H9 (cell line): ENCODE measurements around the gene NTRK3. TPM values are rescaled to one million over a fixed set of nuclear protein-coding genes. Genes with fewer than 3 reads are reported as not detected.

Experiments used
- DNase-seq: peaks from one replicate; pipeline ENCODE4 v3.0.0-alpha.2; 2017
- H2AFZ ChIP-seq: one replicate; pipeline ENCODE4 v1.6.1; 2013; ENCODE audit warnings: mild to moderate bottlenecking, low read length, control low read depth, moderate library complexity
- H2AK5ac ChIP-seq: 2 replicates; pipeline ENCODE4 v1.6.1; 2013; ENCODE audit warnings: low read length, control low read depth, mixed read lengths; ENCODE audit not compliant: insufficient read length
- H2BK120ac ChIP-seq: one replicate; pipeline ENCODE4 v1.6.1; 2013; ENCODE audit warnings: low read depth, mild to moderate bottlenecking, low read length, control low read depth, inconsistent platforms; ENCODE audit not compliant: poor library complexity, severe bottlenecking
- H2BK12ac ChIP-seq: 2 replicates; pipeline ENCODE4 v1.6.1; 2013; ENCODE audit warnings: low read length, control low read depth, mixed read lengths, low read depth; ENCODE audit not compliant: insufficient read length
- H2BK15ac ChIP-seq: 2 replicates; pipeline ENCODE4 v1.6.1; 2013; ENCODE audit warnings: low read depth, low read length, control low read depth
- H2BK20ac ChIP-seq: one replicate; pipeline ENCODE4 v1.6.1; 2013; ENCODE audit warnings: low read depth, mild to moderate bottlenecking, low read length, control low read depth, inconsistent platforms; ENCODE audit not compliant: poor library complexity, severe bottlenecking
- H2BK5ac ChIP-seq: 2 replicates; pipeline ENCODE4 v1.6.1; 2013; ENCODE audit warnings: low read length, control low read depth, mixed read lengths; ENCODE audit not compliant: insufficient read length
- H3K14ac ChIP-seq: 2 replicates; pipeline ENCODE4 v1.6.1; 2013; ENCODE audit warnings: low read length, control low read depth; ENCODE audit not compliant: insufficient read depth
- H3K18ac ChIP-seq: 2 replicates; pipeline ENCODE4 v1.6.1; 2013; ENCODE audit warnings: low read depth, mild to moderate bottlenecking, mixed read lengths, low read length, control low read depth; ENCODE audit not compliant: insufficient read length
- H3K23ac ChIP-seq: 2 replicates; pipeline ENCODE4 v1.6.1; 2013; ENCODE audit warnings: low read length, control low read depth, mixed read lengths, low read depth; ENCODE audit not compliant: insufficient read length
- H3K23me2 ChIP-seq: 2 replicates; pipeline ENCODE4 v1.6.1; 2013; ENCODE audit warnings: low read depth, mild to moderate bottlenecking, mixed read lengths, low read length, control low read depth; ENCODE audit not compliant: insufficient read length, poor library complexity, severe bottlenecking
- H3K27ac ChIP-seq: 2 replicates; pipeline ENCODE4 v1.5.1; 2013; ENCODE audit warnings: low read length, control low read depth, mixed read lengths, low read depth; ENCODE audit not compliant: insufficient read length
- H3K27me3 ChIP-seq: 2 replicates; pipeline ENCODE4 v1.6.1; 2013; ENCODE audit warnings: low read length, control low read depth, inconsistent platforms; ENCODE audit not compliant: insufficient read depth
- H3K4ac ChIP-seq: 2 replicates; pipeline ENCODE4 v1.6.1; 2013; ENCODE audit warnings: low read depth, mild to moderate bottlenecking, control low read depth, inconsistent platforms, low read length, moderate library complexity
- H3K4me1 ChIP-seq: 2 replicates; pipeline ENCODE4 v1.6.1; 2013; ENCODE audit warnings: low read length, control low read depth, inconsistent platforms; ENCODE audit not compliant: insufficient read depth
- H3K4me2 ChIP-seq: 2 replicates; pipeline ENCODE4 v1.6.1; 2013; ENCODE audit warnings: low read length, control low read depth, mixed read lengths; ENCODE audit not compliant: insufficient read length, insufficient read depth
- H3K56ac ChIP-seq: 2 replicates; pipeline ENCODE4 v1.6.1; 2013; ENCODE audit warnings: low read depth, mild to moderate bottlenecking, mixed read lengths, low read length, control low read depth; ENCODE audit not compliant: insufficient read length
- H3K79me1 ChIP-seq: 2 replicates; pipeline ENCODE4 v1.6.1; 2013; ENCODE audit warnings: low read depth, mild to moderate bottlenecking, moderate library complexity, low read length, control low read depth, inconsistent platforms; ENCODE audit not compliant: insufficient read depth, poor library complexity, severe bottlenecking
- H3K79me2 ChIP-seq: 2 replicates; pipeline ENCODE4 v1.6.1; 2013; ENCODE audit warnings: low read length, control low read depth, inconsistent platforms; ENCODE audit not compliant: insufficient read depth
- H3K9ac ChIP-seq: 2 replicates; pipeline ENCODE4 v1.6.1; 2013; ENCODE audit warnings: low read length, control low read depth, mixed read lengths; ENCODE audit not compliant: insufficient read length; ENCODE audit errors: extremely low read depth
- H3K9me3 ChIP-seq: one replicate; pipeline ENCODE4 v1.6.1; 2013; ENCODE audit warnings: low read depth, low read length, inconsistent platforms; ENCODE audit not compliant: control insufficient read depth
- H3T11ph ChIP-seq: one replicate; pipeline ENCODE4 v1.6.1; 2013; ENCODE audit warnings: mild to moderate bottlenecking, low read length, control low read depth, inconsistent platforms
- H4K20me1 ChIP-seq: one replicate; pipeline ENCODE4 v1.6.1; 2013; ENCODE audit not compliant: control insufficient read depth, insufficient read length, insufficient read depth
- H4K5ac ChIP-seq: 2 replicates; pipeline ENCODE4 v1.6.1; 2013; ENCODE audit warnings: low read depth, mild to moderate bottlenecking, mixed read lengths, low read length, control low read depth; ENCODE audit not compliant: insufficient read length
- H4K8ac ChIP-seq: replicated peaks from 2 replicates; pipeline ENCODE4 v1.6.1; 2013; ENCODE audit warnings: low read length, control low read depth, mixed read lengths, low read depth; ENCODE audit not compliant: insufficient read length
- H4K91ac ChIP-seq: 2 replicates; pipeline ENCODE4 v1.6.1; 2013; ENCODE audit warnings: low read depth, mild to moderate bottlenecking, moderate library complexity, mixed read lengths, low read length, control low read depth; ENCODE audit not compliant: insufficient read length
- H3K27ac Mint-ChIP-seq, 3 experiments: 2 replicates in 2 of 3; 3 replicates in 1 of 3; pipeline ENCODE4 v1.8.0; 2020 to 2021; ENCODE audit warnings: mixed read lengths in 3 of 3, mild to moderate bottlenecking in 1 of 3, moderate library complexity in 1 of 3
- H3K27me3 Mint-ChIP-seq: 2 replicates; pipeline ENCODE4 v1.8.0; 2021; ENCODE audit warnings: low read depth, mild to moderate bottlenecking, moderate library complexity, mixed read lengths
- H3K36me3 Mint-ChIP-seq, 3 experiments: 2 replicates in 2 of 3; 3 replicates in 1 of 3; pipeline ENCODE4 v1.8.0; 2020 to 2021; ENCODE audit warnings: low read depth in 3 of 3, mixed read lengths in 3 of 3; ENCODE audit not compliant: insufficient read depth in 1 of 3
- H3K4me1 Mint-ChIP-seq, 2 experiments: 2 replicates each; pipeline ENCODE4 v1.8.0; 2020; ENCODE audit warnings: mixed read lengths in 2 of 2
- H3K4me3 Mint-ChIP-seq, 2 experiments: 2 replicates in 1 of 2; 3 replicates in 1 of 2; pipeline ENCODE4 v1.8.0; 2020 to 2021; ENCODE audit warnings: mild to moderate bottlenecking in 2 of 2, mixed read lengths in 2 of 2, moderate library complexity in 1 of 2
- H3K9me3 Mint-ChIP-seq, 2 experiments: 2 replicates in 1 of 2; 3 replicates in 1 of 2; pipeline ENCODE4 v1.8.0; 2020; ENCODE audit warnings: mild to moderate bottlenecking in 2 of 2, mixed read lengths in 2 of 2, moderate library complexity in 1 of 2
- WGBS: extraction: QIAGEN DNeasy Blood & Tissue Kit; methylation state at CpG from one replicate; pipeline ENCODE4 v1.1.7; 2013; ENCODE audit warnings: missing lambda C conversion rate, low lambda C conversion rate, mixed read lengths; ENCODE audit not compliant: insufficient read length; ENCODE audit errors: extremely low coverage; 5-methylcytosine and 5-hydroxymethylcytosine counted together
- total RNA-seq: library from RNA; stranded (reverse); gene quantifications from 2 replicates; pipeline ENCODE4 v1.2.1, GENCODE V29; 2021
- TF ChIP-seq, protein P1 (sequence below): fragments of 200-600 bp; sonication (generic); conservative IDR thresholded peaks from 3 replicates; pipeline ENCODE4 v1.8.0; 2021; ENCODE audit warnings: antibody characterized with exemption, mild to moderate bottlenecking

Gene NTRK3
- total RNA-seq, 1 experiment from 2014 or later = 2.5 TPM

DNA sequence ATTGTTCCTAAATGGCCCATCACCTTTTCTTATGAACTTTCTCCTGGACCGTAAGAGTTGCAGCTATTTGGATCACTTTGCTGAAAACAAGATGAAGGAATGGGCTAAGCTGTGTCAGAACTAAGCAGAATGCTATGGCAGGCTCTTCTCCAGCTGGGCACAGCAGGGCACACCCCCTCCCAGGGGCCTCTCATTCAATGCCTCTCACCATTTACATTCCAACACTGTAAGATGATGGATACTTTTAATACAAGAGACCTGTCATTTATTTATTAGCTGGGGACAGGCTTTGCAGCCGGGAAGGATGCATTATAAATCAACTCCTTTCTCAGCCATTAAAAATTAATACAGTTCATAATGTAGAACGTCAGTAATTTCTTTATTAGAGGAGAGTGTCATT is 240.1 kb downstream of the NTRK3 start:
- TF ChIP-seq, protein P1, sequence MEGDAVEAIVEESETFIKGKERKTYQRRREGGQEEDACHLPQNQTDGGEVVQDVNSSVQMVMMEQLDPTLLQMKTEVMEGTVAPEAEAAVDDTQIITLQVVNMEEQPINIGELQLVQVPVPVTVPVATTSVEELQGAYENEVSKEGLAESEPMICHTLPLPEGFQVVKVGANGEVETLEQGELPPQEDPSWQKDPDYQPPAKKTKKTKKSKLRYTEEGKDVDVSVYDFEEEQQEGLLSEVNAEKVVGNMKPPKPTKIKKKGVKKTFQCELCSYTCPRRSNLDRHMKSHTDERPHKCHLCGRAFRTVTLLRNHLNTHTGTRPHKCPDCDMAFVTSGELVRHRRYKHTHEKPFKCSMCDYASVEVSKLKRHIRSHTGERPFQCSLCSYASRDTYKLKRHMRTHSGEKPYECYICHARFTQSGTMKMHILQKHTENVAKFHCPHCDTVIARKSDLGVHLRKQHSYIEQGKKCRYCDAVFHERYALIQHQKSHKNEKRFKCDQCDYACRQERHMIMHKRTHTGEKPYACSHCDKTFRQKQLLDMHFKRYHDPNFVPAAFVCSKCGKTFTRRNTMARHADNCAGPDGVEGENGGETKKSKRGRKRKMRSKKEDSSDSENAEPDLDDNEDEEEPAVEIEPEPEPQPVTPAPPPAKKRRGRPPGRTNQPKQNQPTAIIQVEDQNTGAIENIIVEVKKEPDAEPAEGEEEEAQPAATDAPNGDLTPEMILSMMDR = no peak

More for the DNA sequence above, 240.1 kb downstream of the NTRK3 start:
- H3K23ac ChIP-seq = no peak overlapping the region
- no peaks in the 10 kb centered on the region for H3K23me2 ChIP-seq
- Mint-ChIP-seq H3K4me3 (no peak overlapping the region), H3K9me3 (no peaks in the 10 kb centered on the region), H3K27me3 (no peaks in the 10 kb centered on the region), H3K27ac (no peak overlapping the region), H3K36me3 (no peaks in the 10 kb centered on the region; a peak in 1 of 7 replicates), H3K4me1 (peaks cover 33 to 36% of the 10 kb centered on the region in 2 experiments)
- H2AFZ ChIP-seq = no peak overlapping the region
- no peak overlapping the region for H2AK5ac ChIP-seq
- no peak overlapping the region for H2BK15ac ChIP-seq
- no peaks in the 10 kb centered on the region for H3K79me2 ChIP-seq
- whole genome bisulfite sequencing = no CpG with 5 or more reads among the region's 3 CpGs
- no peak overlapping the region for H2BK20ac ChIP-seq
- no peak overlapping the region for H4K8ac ChIP-seq
- H3K4me2 ChIP-seq = no peak overlapping the region
- H3K27me3 ChIP-seq = peaks cover 2% of the 10 kb centered on the region; the same call in 1 of the 2 replicates
- no peak overlapping the region for H3K9ac ChIP-seq
- H4K5ac ChIP-seq = no peak overlapping the region
- H3K14ac ChIP-seq = no peak overlapping the region
- no peak overlapping the region for H3K56ac ChIP-seq
- H3K4me1 ChIP-seq = no peaks in the 10 kb centered on the region; the same call in none of the 2 replicates
- H3K18ac ChIP-seq = no peak overlapping the region
- H3K27ac ChIP-seq = no peak overlapping the region
- H4K91ac ChIP-seq = no peak overlapping the region
- H3T11ph ChIP-seq = no peak overlapping the region
- H2BK12ac ChIP-seq = no peak overlapping the region
- no peaks in the 10 kb centered on the region for H4K20me1 ChIP-seq
- H3K9me3 ChIP-seq = no peaks in the 10 kb centered on the region
- H2BK120ac ChIP-seq = no peak overlapping the region
- DNase-seq = no peak
- H2BK5ac ChIP-seq = no peak overlapping the region
- no peaks in the 10 kb centered on the region for H3K79me1 ChIP-seq
- H3K4ac ChIP-seq = no peak overlapping the region
